ENCODE results near the gene ZNF57.

- TF ChIP-seq CTCF (IDR thresholded peaks at IDR 0.05; ENCODE audit: insufficient read depth, low read length, poor library complexity, severe bottlenecking) = no peak
- TF ChIP-seq EZH2phosphoT487 (conservative IDR thresholded peaks at IDR 0.05; ENCODE audit: low read length) = no peak
These were observed 41.9 kb upstream of the ZNF57 start for GRCh38 chr19:2858864-2859263.

All from SU-DHL-6 (cell line).